Testis (tissue), 2 donors: ENCODE results near the gene FAM210B.

Experiments
- CTCF ChIP-seq, 3 experiments: fragments of 450-650 bp in 2 of 3; fragments of 200-600 bp in 1 of 3; sonication (generic) in 1 of 3; IDR thresholded peaks; one replicate each; pipeline ENCODE4 v1.5.1; 2016 to 2019; ENCODE audit warnings: antibody characterized with exemption in 3 of 3, mild to moderate bottlenecking in 2 of 3, moderate library complexity in 1 of 3
- POLR2A ChIP-seq: fragments of 450-650 bp; IDR thresholded peaks from one replicate; pipeline ENCODE4 v1.6.1; 2017; ENCODE audit warnings: antibody characterized with exemption, mild to moderate bottlenecking, moderate library complexity

- no peak for TF ChIP-seq CTCF (IDR thresholded peaks at IDR 0.05)
- no peak for TF ChIP-seq POLR2A
These were observed 11.0 kb upstream of the FAM210B start for GRCh38 chr20:56347628-56348304.
